Retinal pigment epithelial cell (primary cell): ENCODE data around the gene FAM163B.

ENCODE experiments used
- DNase-seq: peaks from one replicate; pipeline ENCODE4 v3.0.0-alpha.2; 2010; ENCODE audit warnings: low read depth
- H3K4me3 ChIP-seq: 2 replicates; pipeline ENCODE4 v1.5.1; 2011; ENCODE audit warnings: mild to moderate bottlenecking, low read length, control low read depth, moderate library complexity
- CTCF ChIP-seq: conservative IDR thresholded peaks from 2 replicates; pipeline ENCODE4 v1.5.1; 2011; ENCODE audit warnings: low read depth, low read length, control low read depth, inconsistent platforms

FAM163B gene

GRCh38 chr9:133634081-133634691 lies 25.0 kb upstream of the FAM163B start:
- no peak for DNase-seq
- H3K4me3 ChIP-seq: no peak overlapping the region
- TF ChIP-seq CTCF: no peak

- DNase-seq: no peak
- TF ChIP-seq CTCF: no peak
- no peak overlapping the region for H3K4me3 ChIP-seq
Measured at GRCh38 chr9:133633681-133634080, 24.5 kb upstream of the FAM163B start.

- no peak for TF ChIP-seq CTCF
- no peak for DNase-seq
- H3K4me3 ChIP-seq: no peak overlapping the region
Measured at GRCh38 chr9:133632806-133633680, 23.9 kb upstream of the FAM163B start.

- H3K4me3 ChIP-seq: no peak overlapping the region
- DNase-seq: no peak
- TF ChIP-seq CTCF: no peak
Measured at GRCh38 chr9:133631111-133631510, 21.9 kb upstream of the FAM163B start.

GRCh38 chr9:133629221-133630110 lies 20.3 kb upstream of the FAM163B start:
- DNase-seq: no peak
- no peak overlapping the region for H3K4me3 ChIP-seq
- TF ChIP-seq CTCF: no peak

GRCh38 chr9:133628766-133629165 lies 19.6 kb upstream of the FAM163B start:
- TF ChIP-seq CTCF: no peak
- no peak for DNase-seq
- no peak overlapping the region for H3K4me3 ChIP-seq
